Measurements from ENCODE around the gene PTPN3. TPM values are rescaled to one million over a fixed set of nuclear protein-coding genes. Genes with fewer than 3 reads are reported as not detected.

Gene PTPN3
- total and polyA plus RNA-seq, 10 of the 15 experiments (the other 5 are each of a cell fraction or from before 2014, with no cell fraction given) = 0.18 to 1.3 (median 0.39) TPM

DNA sequence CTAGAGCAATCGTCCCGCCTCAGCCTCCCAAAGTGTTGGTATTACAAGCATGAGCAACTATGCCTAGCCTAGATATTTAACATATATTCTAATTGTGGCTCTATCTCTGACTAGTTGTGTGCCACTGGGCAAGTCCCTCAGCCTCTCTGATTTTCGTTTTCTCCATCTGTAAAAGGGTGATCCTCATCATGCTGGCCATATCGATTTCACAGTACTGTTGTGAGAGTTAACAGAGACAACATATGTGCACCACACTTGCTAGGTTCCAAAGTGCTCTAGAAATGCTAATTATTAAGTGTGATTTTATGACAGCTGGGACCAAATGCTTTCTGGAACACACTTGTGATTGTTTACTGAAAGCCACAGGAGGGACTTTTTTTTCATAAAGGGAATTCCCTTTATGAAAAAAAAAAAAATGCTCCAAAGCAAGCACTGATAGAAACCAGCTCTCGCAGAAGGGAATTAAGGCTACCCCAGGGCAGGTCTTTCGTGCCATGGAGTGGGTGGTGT lies 98.8 kb downstream of the PTPN3 start (continued):
- 0 out of 2 replicates have a peak, but pooled peaks have one; percentile 5 for TF ChIP-seq MEF2A (IDR thresholded peaks at IDR 0.05; ENCODE audit: insufficient read depth, low read depth, low read length)
- TF ChIP-seq ZNF384 (IDR thresholded peaks at IDR 0.05; ENCODE audit: borderline replicate concordance, low read depth, low read length) = peak; percentile 95
- TF ChIP-seq, protein P1, sequence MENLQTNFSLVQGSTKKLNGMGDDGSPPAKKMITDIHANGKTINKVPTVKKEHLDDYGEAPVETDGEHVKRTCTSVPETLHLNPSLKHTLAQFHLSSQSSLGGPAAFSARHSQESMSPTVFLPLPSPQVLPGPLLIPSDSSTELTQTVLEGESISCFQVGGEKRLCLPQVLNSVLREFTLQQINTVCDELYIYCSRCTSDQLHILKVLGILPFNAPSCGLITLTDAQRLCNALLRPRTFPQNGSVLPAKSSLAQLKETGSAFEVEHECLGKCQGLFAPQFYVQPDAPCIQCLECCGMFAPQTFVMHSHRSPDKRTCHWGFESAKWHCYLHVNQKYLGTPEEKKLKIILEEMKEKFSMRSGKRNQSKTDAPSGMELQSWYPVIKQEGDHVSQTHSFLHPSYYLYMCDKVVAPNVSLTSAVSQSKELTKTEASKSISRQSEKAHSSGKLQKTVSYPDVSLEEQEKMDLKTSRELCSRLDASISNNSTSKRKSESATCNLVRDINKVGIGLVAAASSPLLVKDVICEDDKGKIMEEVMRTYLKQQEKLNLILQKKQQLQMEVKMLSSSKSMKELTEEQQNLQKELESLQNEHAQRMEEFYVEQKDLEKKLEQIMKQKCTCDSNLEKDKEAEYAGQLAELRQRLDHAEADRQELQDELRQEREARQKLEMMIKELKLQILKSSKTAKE (IDR thresholded peaks at IDR 0.05; ENCODE audit: low read depth, poor library complexity, severe bottlenecking) = peak; percentile 77
- TF ChIP-seq NR2C1 (IDR thresholded peaks at IDR 0.05) = no peak
- TF ChIP-seq NR2F1 (conservative IDR thresholded peaks at IDR 0.05) = peak; percentile 70
- no peak for TF ChIP-seq RB1 (IDR thresholded peaks at IDR 0.05; ENCODE audit: borderline replicate concordance)
- no peak for TF ChIP-seq NBN (IDR thresholded peaks at IDR 0.05)
- TF ChIP-seq, protein P2, sequence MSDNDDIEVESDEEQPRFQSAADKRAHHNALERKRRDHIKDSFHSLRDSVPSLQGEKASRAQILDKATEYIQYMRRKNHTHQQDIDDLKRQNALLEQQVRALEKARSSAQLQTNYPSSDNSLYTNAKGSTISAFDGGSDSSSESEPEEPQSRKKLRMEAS (IDR thresholded peaks at IDR 0.05; ENCODE audit: low read depth, low read length) = no peak
- no peak for TF ChIP-seq ZZZ3 (IDR thresholded peaks at IDR 0.05; ENCODE audit: control insufficient read depth, insufficient read length, low read depth)
- no peak for TF ChIP-seq BACH1 (IDR thresholded peaks at IDR 0.05; ENCODE audit: borderline replicate concordance)
- TF ChIP-seq RELA (IDR thresholded peaks at IDR 0.05; ENCODE audit: borderline replicate concordance, partially characterized antibody) = peak; percentile 81
- TF ChIP-seq EP300 (IDR thresholded peaks at IDR 0.05; ENCODE audit: borderline replicate concordance in 1 of 2, control insufficient read depth in 1 of 2, low read depth in 2 of 2, low read length in 2 of 2) = peak in 1 of 2 experiments; percentile 58; a peak in 2 of 4 replicates
- TF ChIP-seq, protein P3, sequence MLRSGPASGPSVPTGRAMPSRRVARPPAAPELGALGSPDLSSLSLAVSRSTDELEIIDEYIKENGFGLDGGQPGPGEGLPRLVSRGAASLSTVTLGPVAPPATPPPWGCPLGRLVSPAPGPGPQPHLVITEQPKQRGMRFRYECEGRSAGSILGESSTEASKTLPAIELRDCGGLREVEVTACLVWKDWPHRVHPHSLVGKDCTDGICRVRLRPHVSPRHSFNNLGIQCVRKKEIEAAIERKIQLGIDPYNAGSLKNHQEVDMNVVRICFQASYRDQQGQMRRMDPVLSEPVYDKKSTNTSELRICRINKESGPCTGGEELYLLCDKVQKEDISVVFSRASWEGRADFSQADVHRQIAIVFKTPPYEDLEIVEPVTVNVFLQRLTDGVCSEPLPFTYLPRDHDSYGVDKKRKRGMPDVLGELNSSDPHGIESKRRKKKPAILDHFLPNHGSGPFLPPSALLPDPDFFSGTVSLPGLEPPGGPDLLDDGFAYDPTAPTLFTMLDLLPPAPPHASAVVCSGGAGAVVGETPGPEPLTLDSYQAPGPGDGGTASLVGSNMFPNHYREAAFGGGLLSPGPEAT (IDR thresholded peaks at IDR 0.05; ENCODE audit: low read depth) = peak; percentile 83
- TF ChIP-seq RUNX3 (IDR thresholded peaks at IDR 0.05; ENCODE audit: low read length) = peak; percentile 79
- TF ChIP-seq CBX3 (IDR thresholded peaks at IDR 0.05; ENCODE audit: borderline replicate concordance, low read depth) = no peak
- 0 out of 2 replicates have a peak, but pooled peaks have one; percentile 39 for TF ChIP-seq TCF12 (IDR thresholded peaks at IDR 0.05; ENCODE audit: low read depth, low read length)
- TF ChIP-seq, protein P4, sequence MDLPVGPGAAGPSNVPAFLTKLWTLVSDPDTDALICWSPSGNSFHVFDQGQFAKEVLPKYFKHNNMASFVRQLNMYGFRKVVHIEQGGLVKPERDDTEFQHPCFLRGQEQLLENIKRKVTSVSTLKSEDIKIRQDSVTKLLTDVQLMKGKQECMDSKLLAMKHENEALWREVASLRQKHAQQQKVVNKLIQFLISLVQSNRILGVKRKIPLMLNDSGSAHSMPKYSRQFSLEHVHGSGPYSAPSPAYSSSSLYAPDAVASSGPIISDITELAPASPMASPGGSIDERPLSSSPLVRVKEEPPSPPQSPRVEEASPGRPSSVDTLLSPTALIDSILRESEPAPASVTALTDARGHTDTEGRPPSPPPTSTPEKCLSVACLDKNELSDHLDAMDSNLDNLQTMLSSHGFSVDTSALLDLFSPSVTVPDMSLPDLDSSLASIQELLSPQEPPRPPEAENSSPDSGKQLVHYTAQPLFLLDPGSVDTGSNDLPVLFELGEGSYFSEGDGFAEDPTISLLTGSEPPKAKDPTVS (IDR thresholded peaks at IDR 0.05; ENCODE audit: low read depth, low read length) = no peak
- TF ChIP-seq, protein P5, sequence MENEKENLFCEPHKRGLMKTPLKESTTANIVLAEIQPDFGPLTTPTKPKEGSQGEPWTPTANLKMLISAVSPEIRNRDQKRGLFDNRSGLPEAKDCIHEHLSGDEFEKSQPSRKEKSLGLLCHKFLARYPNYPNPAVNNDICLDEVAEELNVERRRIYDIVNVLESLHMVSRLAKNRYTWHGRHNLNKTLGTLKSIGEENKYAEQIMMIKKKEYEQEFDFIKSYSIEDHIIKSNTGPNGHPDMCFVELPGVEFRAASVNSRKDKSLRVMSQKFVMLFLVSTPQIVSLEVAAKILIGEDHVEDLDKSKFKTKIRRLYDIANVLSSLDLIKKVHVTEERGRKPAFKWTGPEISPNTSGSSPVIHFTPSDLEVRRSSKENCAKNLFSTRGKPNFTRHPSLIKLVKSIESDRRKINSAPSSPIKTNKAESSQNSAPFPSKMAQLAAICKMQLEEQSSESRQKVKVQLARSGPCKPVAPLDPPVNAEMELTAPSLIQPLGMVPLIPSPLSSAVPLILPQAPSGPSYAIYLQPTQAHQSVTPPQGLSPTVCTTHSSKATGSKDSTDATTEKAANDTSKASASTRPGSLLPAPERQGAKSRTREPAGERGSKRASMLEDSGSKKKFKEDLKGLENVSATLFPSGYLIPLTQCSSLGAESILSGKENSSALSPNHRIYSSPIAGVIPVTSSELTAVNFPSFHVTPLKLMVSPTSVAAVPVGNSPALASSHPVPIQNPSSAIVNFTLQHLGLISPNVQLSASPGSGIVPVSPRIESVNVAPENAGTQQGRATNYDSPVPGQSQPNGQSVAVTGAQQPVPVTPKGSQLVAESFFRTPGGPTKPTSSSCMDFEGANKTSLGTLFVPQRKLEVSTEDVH (IDR thresholded peaks at IDR 0.05; ENCODE audit: low read depth, partially characterized antibody) = no peak
- TF ChIP-seq SIN3A (IDR thresholded peaks at IDR 0.05; ENCODE audit: low read depth, low read length) = no peak
- TF ChIP-seq RCOR1 (conservative IDR thresholded peaks at IDR 0.05; ENCODE audit: low read depth, low read length) = 0 out of 2 replicates have a peak, but pooled peaks have one; percentile 52

Measured in GM12878 (cell line).